Left ventricle myocardium inferior (tissue), 1 donor: ENCODE results near the gene TTC34. TPM values are rescaled to one million over a fixed set of nuclear protein-coding genes. Genes with fewer than 3 reads are reported as not detected.

ENCODE experiments used
- DNase-seq: peaks from one replicate; pipeline ENCODE4 v3.0.0-alpha.2; 2020
- H3K27ac ChIP-seq: fragments of 200-600 bp; replicated peaks from 2 replicates; pipeline ENCODE4 v1.8.0; 2021
- H3K27me3 ChIP-seq: fragments of 200-600 bp; 2 replicates; pipeline ENCODE4 v1.8.0; 2021; ENCODE audit warnings: low read depth
- H3K36me3 ChIP-seq: fragments of 200-600 bp; 2 replicates; pipeline ENCODE4 v1.8.0; 2021
- H3K4me1 ChIP-seq: fragments of 200-600 bp; 2 replicates; pipeline ENCODE4 v1.8.0; 2021
- H3K4me3 ChIP-seq: fragments of 200-600 bp; 2 replicates; pipeline ENCODE4 v1.8.0; 2021; ENCODE audit warnings: mild to moderate bottlenecking, moderate library complexity
- H3K9me3 ChIP-seq: fragments of 200-600 bp; replicated peaks from 2 replicates; pipeline ENCODE4 v1.8.0; 2021
- intact Hi-C: fragments of 100-400 bp; cut with micrococcal nuclease; formaldehyde crosslinking; loops from one replicate; pipeline ENCODE4 v1.11.0; 2022
- total RNA-seq: library from RNA; stranded (reverse); fragmentation: NEBNext Ultra II Directional; extraction: Animal tissue kit (Norgen Biotek cat#: 25700); gene quantifications from one replicate; pipeline ENCODE4 v1.2.1, GENCODE V29; 2021
- TF ChIP-seq, protein P1 (sequence below): fragments of 200-600 bp; IDR thresholded peaks from 2 replicates; pipeline ENCODE4 v1.8.0; 2021; ENCODE audit warnings: antibody characterized with exemption, mild to moderate bottlenecking, borderline replicate concordance
- donor health status: DM: no; HTN: yes; CAD: no; lungs with severe emphysema.

The TTC34 gene
- total RNA-seq, 1 donor from 2014 or later = 0.91 TPM

DNA sequence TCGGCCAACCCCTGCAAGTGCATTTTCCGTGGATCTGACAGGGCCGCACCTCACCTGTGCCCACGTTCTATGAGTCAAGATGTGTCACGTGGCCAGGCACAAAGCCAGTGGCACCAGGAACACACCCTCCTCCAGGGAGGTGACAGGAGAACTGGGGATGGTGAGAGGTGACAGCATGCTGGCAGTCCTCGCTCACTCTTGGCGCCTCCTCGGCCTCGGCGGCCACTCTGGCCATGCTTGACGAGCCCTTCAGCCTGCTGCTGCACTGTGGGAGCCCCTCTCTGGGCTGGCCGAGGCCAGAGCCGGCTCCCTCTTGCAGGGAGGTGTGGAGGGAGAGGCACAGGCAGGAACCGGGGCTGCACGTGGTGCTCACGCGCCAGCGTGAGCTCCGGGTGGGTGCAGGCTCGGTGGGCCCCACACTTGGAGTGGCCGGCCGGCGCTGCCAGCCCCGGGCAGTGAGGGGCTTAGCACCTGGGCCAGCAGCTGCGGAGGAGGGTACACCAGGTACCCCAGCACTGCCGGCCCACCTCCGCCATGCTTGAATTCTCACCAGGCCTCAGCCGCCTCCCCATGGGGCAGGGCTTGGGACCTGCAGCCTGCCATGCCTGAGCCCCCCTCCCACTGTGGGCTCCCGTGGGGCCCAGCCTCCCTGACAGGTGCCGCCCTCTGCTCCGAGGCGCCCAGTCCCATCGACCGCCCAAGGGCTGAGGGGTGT, 11.6 kb upstream of the TTC34 start:
- Histone ChIP-seq H3K27ac (no peak overlapping the region), H3K4me1 (no peaks in the 10 kb centered on the region), H3K27me3 (peaks cover 70% of the 10 kb centered on the region), H3K4me3 (no peak overlapping the region), H3K36me3 (no peaks in the 10 kb centered on the region), H3K9me3 (peaks cover 18% of the 10 kb centered on the region)
- DNase-seq = no peak
- TF ChIP-seq, protein P1, sequence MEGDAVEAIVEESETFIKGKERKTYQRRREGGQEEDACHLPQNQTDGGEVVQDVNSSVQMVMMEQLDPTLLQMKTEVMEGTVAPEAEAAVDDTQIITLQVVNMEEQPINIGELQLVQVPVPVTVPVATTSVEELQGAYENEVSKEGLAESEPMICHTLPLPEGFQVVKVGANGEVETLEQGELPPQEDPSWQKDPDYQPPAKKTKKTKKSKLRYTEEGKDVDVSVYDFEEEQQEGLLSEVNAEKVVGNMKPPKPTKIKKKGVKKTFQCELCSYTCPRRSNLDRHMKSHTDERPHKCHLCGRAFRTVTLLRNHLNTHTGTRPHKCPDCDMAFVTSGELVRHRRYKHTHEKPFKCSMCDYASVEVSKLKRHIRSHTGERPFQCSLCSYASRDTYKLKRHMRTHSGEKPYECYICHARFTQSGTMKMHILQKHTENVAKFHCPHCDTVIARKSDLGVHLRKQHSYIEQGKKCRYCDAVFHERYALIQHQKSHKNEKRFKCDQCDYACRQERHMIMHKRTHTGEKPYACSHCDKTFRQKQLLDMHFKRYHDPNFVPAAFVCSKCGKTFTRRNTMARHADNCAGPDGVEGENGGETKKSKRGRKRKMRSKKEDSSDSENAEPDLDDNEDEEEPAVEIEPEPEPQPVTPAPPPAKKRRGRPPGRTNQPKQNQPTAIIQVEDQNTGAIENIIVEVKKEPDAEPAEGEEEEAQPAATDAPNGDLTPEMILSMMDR = no peak
- intact Hi-C loops = no loop called here

DNA sequence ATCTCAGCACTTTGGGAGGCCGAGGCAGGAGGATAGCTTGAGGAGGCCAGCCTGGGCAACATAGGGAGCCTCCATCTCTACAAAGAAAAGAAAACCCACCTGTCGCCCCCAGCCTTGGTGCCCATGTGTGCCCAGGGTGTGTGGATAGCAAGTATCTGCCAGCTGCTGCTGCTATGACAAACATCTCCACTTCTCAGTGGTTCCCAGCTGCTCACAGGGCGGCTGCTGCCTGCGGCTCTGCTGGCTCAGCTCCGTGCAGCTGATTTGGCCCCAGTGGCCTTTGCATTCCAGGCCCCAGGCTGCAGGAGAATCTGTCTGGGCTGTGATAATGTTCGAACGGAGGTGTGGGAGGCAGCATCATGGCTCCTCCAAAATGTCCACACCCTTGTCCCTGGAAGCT, 10.6 kb upstream of the TTC34 start:
- H3K9me3 ChIP-seq = peaks cover 18% of the 10 kb centered on the region
- H3K27ac ChIP-seq = no peak overlapping the region
- peaks cover 80% of the 10 kb centered on the region for H3K27me3 ChIP-seq
- no peak for DNase-seq
- no peaks in the 10 kb centered on the region for H3K4me1 ChIP-seq
- no peak overlapping the region for H3K4me3 ChIP-seq
- TF ChIP-seq, protein P1 = no peak
- H3K36me3 ChIP-seq = no peaks in the 10 kb centered on the region
- intact Hi-C loops = no loop called here

DNA sequence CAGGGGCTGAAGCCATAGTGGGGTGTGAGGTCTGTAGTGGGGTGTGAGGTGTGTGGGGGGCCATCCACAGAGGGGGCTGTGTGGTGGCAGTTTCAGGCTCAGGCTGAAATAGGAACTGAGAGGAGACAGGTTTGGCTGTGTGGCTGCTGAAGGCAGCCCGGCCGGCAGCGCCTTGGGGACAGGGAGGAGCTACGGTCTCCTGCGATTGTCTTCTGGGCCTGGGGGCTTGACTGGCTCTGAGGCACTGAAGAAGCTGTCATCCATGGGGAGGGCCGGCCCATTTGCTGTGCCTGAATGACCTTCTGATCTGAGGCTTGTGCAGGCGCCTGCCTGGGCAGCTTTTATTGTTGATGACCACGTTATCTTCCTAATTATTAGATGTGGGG, 10.0 kb upstream of the TTC34 start:
- H3K9me3 ChIP-seq = peaks cover 18% of the 10 kb centered on the region
- TF ChIP-seq, protein P1 = no peak
- no peak for DNase-seq
- H3K27ac ChIP-seq = no peak overlapping the region
- H3K4me3 ChIP-seq = no peak overlapping the region
- H3K36me3 ChIP-seq = no peaks in the 10 kb centered on the region
- intact Hi-C loops = no loop called here
- peaks cover 83% of the 10 kb centered on the region for H3K27me3 ChIP-seq
- no peaks in the 10 kb centered on the region for H3K4me1 ChIP-seq

DNA sequence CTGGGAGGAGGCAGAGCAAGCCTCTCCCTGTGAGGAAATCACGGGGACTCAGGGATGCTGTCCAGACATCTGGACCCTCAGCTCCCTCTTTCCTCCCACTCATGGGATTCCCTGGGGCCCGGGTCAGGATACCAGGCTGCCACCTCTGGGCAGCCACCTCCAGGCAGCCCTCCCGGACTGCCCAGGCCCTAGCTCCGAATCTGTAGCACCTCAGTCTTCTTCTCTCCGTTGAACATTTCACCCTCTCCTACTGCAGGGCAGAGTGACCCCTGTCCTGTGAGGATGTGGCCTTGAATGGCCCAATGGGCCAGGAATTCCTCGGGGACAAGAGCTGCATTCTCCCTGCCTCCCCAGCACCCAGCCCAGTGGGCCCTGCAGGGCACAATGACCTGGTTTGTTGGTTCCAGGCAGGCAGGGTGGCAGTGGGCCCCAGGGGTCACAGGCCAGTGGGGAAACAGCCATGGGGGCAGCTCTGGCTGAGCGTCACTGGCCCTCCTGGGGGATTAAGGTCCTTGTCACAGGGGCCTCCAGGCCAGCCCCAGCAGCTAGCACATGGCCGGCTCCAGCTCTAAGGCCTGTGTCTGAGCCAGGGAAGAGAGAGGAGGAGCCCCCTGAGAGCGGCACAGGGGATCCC, 9.5 kb upstream of the TTC34 start:
- intact Hi-C loops = no loop called here
- DNase-seq = no peak
- peaks cover 88% of the 10 kb centered on the region for H3K27me3 ChIP-seq

DNA sequence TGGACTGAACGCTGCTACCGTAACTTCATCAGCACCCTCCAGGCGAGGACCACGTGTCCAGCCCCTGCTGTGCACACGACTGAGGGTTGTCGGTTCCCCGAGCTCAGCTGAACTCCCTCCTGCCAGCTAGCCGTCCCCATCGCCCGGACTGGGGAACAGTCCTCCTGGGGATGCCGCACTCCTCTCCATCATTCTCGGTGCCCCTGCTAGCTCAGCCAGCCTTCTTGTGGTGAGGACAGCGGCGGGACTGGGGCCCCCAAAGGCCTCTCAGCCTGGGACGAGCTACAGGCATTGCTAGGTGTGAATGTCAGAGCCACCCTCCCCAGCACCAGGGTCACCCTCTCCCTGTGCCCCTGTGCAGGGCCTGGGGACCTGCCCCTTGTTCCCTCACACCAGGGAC, 8.8 kb upstream of the TTC34 start:
- Histone ChIP-seq H3K4me3 (no peak overlapping the region), H3K9me3 (peaks cover 18% of the 10 kb centered on the region), H3K4me1 (no peaks in the 10 kb centered on the region), H3K36me3 (no peaks in the 10 kb centered on the region), H3K27me3 (peaks cover 90% of the 10 kb centered on the region), H3K27ac (no peak overlapping the region)
- TF ChIP-seq, protein P1 = no peak
- intact Hi-C loops = no loop called here
- DNase-seq = no peak

More for the DNA sequence above, 9.5 kb upstream of the TTC34 start:
- Histone ChIP-seq H3K4me1 (no peaks in the 10 kb centered on the region), H3K36me3 (no peaks in the 10 kb centered on the region), H3K27ac (no peak overlapping the region), H3K4me3 (no peak overlapping the region), H3K9me3 (peaks cover 18% of the 10 kb centered on the region)
- TF ChIP-seq, protein P1 = no peak
